C4-2B (cell line): ENCODE data around the gene MAP1S.

Source experiments
- ZFX ChIP-seq: fragments of 450-650 bp; IDR thresholded peaks from 2 replicates; pipeline ENCODE4 v1.6.1; 2017
- TF ChIP-seq, protein P1 (sequence below): fragments of 450-650 bp; conservative IDR thresholded peaks from 2 replicates; pipeline ENCODE4 v1.5.1; 2017; ENCODE audit warnings: mild to moderate bottlenecking

DNA sequence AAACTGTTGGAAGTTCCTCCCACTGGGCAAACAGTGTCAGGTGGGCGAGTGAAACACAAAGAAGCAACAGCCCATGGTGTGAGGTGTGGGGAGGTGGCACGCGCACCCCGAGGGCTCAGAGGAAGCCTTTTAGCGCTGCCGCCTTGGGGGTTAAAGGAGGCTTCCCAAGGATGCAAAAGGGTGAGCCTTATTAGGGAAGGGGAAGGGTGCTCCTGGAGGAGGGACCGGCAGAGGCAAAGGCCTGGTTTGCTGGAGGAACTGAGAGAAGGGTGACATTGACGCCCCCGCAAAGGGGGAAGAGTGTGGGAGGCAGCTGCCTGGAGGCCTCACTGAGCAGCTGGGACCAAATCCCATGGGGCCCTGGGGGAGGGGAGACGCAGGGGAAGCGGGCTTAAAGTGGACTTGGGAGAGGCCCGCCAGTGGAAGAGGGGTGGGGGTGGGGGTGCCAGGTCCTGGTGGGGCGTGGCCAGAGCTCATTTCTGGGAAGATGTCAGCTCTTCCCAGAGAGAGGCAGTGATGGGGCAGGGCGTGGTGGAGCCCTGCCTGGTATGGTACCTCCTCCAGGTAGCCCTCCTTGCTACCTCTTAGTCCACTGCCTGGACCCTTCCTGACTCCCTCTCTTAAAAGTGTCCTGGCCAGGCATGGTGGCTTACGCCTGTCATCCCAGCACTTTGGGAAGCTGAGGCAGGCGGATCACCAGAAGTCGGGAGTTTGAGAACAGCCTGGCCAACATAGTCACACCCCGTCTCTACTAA lies 20.0 kb downstream of the MAP1S start:
- TF ChIP-seq, protein P1, sequence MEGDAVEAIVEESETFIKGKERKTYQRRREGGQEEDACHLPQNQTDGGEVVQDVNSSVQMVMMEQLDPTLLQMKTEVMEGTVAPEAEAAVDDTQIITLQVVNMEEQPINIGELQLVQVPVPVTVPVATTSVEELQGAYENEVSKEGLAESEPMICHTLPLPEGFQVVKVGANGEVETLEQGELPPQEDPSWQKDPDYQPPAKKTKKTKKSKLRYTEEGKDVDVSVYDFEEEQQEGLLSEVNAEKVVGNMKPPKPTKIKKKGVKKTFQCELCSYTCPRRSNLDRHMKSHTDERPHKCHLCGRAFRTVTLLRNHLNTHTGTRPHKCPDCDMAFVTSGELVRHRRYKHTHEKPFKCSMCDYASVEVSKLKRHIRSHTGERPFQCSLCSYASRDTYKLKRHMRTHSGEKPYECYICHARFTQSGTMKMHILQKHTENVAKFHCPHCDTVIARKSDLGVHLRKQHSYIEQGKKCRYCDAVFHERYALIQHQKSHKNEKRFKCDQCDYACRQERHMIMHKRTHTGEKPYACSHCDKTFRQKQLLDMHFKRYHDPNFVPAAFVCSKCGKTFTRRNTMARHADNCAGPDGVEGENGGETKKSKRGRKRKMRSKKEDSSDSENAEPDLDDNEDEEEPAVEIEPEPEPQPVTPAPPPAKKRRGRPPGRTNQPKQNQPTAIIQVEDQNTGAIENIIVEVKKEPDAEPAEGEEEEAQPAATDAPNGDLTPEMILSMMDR: no peak
- no peak for TF ChIP-seq ZFX
